NB4 (cell line): ENCODE measurements around the gene NUDCD2.

Source experiments
- DNase-seq: peaks from one replicate; pipeline ENCODE4 v3.0.0; 2010; ENCODE audit warnings: low read depth
- H3K4me3 ChIP-seq: one replicate; pipeline ENCODE4 v1.5.1; 2011; ENCODE audit warnings: mild to moderate bottlenecking, low read depth, low read length, moderate library complexity
- MYC ChIP-seq: IDR thresholded peaks from 2 replicates; pipeline ENCODE4 v1.6.1; 2011; ENCODE audit warnings: low read depth, low read length
- POLR2A ChIP-seq: IDR thresholded peaks from 2 replicates; pipeline ENCODE4 v1.6.1; 2011; ENCODE audit warnings: mild to moderate bottlenecking; ENCODE audit not compliant: insufficient read length; ENCODE audit errors: extremely low read depth
- TF ChIP-seq, protein P1 (sequence below): IDR thresholded peaks from one replicate; pipeline ENCODE4 v1.5.1; 2012; ENCODE audit warnings: low read depth, low read length
- TF ChIP-seq, protein P2 (sequence below): IDR thresholded peaks from 2 replicates; pipeline ENCODE4 v1.6.1; 2011; ENCODE audit warnings: low read depth, low read length

NUDCD2 gene

DNA sequence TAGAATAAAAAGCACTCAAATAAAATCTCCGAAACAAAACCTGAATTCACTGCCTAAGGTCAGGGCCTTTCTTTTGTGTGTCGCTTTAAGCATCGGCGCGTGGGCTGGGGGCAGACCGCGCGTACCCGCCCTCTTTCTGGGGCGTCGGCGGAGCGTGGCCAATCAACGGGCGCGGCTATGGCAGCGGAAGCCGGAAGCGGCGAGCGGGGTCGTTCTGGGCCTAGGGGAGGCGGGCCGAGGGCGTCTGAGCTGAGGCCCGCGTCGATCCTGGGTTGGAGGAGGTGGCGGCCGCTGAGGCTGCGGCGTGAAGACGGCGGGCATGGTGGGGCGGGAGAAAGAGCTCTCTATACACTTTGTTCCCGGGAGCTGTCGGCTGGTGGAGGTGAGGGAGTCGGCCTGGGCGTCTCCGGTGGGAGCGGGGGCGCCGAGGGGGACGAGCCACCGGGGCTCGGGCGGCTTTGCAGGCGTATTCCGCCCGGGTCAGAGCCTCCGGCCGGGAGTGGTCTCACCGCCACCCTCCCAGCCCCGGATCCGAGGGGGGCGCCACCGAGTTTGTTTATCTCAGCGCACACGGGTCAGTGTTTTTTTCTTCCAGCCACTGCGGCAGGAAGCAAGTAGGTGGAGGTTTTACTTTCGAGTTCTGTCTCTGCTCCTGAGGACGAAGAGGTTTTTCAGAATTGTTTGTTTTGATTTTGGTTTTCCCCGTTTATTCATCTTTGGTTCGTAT lies 45.6 kb upstream of the NUDCD2 start, which contains the start of gene MAT2B:
Gene MAT2B, plus strand, starts transcription at position 252 of the 727 bp plus-strand sequence. Its CDS starts 68 bp downstream, at position 320.
- peak; percentile 96 for DNase-seq
- TF ChIP-seq, protein P1, sequence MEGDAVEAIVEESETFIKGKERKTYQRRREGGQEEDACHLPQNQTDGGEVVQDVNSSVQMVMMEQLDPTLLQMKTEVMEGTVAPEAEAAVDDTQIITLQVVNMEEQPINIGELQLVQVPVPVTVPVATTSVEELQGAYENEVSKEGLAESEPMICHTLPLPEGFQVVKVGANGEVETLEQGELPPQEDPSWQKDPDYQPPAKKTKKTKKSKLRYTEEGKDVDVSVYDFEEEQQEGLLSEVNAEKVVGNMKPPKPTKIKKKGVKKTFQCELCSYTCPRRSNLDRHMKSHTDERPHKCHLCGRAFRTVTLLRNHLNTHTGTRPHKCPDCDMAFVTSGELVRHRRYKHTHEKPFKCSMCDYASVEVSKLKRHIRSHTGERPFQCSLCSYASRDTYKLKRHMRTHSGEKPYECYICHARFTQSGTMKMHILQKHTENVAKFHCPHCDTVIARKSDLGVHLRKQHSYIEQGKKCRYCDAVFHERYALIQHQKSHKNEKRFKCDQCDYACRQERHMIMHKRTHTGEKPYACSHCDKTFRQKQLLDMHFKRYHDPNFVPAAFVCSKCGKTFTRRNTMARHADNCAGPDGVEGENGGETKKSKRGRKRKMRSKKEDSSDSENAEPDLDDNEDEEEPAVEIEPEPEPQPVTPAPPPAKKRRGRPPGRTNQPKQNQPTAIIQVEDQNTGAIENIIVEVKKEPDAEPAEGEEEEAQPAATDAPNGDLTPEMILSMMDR = peak; percentile 36
- TF ChIP-seq MYC (peak; percentile 62), POLR2A (peak; percentile 90)
- TF ChIP-seq, protein P2, sequence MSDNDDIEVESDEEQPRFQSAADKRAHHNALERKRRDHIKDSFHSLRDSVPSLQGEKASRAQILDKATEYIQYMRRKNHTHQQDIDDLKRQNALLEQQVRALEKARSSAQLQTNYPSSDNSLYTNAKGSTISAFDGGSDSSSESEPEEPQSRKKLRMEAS = peak; percentile 68
- peak within 1 kb of the TSS; percentile 97 for H3K4me3 ChIP-seq

DNA sequence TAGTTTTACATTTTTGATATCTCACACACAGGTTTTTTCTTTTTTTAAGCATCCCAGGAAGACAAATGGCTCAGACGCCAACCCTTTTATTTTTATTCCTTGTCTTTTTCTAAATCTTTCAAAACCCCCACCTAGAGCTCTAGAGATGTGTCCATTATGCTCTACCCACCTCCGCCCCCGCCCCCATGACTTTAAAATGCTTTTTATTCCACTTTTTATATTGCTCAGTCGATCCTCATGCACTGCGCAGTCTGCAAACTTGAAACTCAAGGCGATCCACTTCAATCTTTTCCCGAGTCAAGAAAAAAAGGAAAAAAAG lies 45.1 kb upstream of the NUDCD2 start:
- no peak for DNase-seq
- TF ChIP-seq POLR2A (no peak), MYC (no peak)
- TF ChIP-seq, protein P2 = no peak
- TF ChIP-seq, protein P1 = no peak
- H3K4me3 ChIP-seq = peak overlapping the region; percentile 85

DNA sequence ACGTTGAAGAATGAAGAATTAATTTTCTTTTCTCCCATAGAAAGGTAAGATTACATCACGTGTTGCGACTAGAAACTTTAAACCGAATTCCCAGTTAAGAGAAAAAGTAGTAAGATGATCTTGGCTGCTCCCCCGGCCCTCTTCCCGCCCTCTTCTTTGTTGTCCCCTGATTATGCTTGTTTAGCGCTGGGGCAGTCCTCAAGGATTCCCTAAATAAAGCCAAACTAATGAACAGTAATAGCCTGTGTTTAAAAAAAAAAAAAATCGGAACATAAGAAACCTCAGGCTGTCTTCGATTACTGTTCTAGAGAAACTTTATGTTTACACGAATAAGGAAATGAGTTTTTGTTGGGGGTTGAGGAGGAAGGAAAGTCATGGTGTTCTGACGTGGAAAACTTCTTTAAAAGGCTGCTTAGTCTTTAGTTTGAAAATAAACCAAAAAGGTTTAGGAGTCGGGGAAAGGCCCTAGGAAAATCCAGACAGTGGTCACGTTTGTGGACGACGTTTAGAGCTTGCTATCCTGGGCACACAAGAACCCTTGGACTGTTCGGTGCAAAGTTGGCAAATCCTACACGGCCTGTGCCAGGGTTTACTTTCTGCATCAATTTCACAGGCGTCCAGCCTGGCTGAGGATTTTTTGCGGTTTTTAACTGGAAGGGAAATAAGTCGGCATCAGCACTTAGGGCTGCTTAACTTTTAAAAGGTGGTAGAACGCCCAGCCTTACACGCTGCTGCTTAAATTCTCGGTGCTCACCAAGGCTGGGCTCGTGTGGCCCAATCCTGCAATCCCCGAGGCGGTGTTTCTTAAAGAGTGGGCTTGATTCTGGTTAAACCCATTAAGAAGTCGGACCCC lies 44.4 kb upstream of the NUDCD2 start:
- H3K4me3 ChIP-seq = peak overlapping the region; percentile 85
- TF ChIP-seq, protein P1 = no peak
- TF ChIP-seq MYC (0 out of 2 replicates have a peak, but pooled peaks have one; percentile 19), POLR2A (peak; percentile 14)
- TF ChIP-seq, protein P2 = 0 out of 2 replicates have a peak, but pooled peaks have one; percentile 19
- peak; percentile 78 for DNase-seq

DNA sequence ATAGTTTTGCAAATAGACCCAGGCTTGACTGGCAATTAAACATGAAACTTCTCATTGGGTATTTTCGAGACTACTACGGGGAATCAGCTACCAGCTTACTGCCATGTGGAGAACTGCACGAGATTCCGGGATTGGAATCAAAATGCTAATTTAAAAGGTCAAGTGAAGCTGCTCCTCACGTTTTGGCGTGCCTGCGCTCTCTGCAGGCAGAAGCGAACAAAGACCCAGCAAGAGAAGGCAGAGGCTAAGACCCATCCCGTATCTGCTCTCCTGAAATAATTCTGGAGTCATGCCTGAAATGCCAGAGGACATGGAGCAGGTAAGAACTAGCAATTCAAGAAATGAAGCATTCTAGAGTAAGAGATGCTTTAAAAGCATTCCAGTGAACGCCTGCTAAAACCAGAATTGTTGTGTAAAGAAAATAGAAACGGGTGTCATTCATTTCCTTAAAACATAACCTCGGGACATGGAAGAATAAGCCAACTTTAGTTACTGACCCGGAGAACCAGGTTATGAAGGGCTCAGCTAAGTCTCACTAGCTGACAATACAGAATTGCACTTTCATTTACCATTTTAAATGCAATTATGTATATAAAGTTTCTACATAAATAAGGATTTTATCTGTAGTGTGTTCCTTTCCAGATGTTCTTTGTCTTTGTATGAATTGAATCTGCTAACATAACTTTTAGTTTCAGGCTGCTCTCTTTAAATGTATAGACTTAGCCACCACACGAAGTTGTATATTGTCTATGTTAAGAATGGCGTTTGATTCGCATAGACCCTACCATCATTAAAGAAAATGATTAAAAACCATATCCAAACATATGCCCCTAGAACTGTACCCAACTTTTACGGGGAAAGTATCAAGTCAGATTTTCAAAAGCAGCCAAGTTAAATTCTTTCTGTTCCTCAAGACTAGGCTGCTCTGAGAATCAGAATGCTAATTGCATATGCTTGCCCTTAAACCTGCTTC lies 43.5 kb upstream of the NUDCD2 start:
- TF ChIP-seq, protein P1 = peak; percentile 43
- TF ChIP-seq, protein P2 = peak; percentile 90
- TF ChIP-seq POLR2A = peak; percentile 63
- peak; percentile 90 for TF ChIP-seq MYC
- peak overlapping the region; percentile 85 for H3K4me3 ChIP-seq
- DNase-seq = peak; percentile 90

- TF ChIP-seq MYC (no peak), POLR2A (no peak)
- H3K4me3 ChIP-seq = peak overlapping the region; percentile 85
- DNase-seq = peak; percentile 33
Observed at GRCh38 chr5:163502521-163502920, 42.6 kb upstream of the NUDCD2 start.
